Esophagus squamous epithelium (tissue), 4 donors: ENCODE results near the gene ZFAND3.

Source experiments
- POLR2A ChIP-seq, 4 donors: fragments of 450-650 bp; IDR thresholded peaks; one replicate each; pipeline ENCODE4 v1.6.1; 2017; ENCODE audit warnings: antibody characterized with exemption in 4 of 4, mild to moderate bottlenecking in 4 of 4, moderate library complexity in 3 of 4
- TF ChIP-seq, protein P1 (sequence below), 6 experiments: fragments of 450-650 bp in 4 of 6; fragments of 200-600 bp in 2 of 6; sonication (generic) in 2 of 6; IDR thresholded peaks; one replicate each; pipeline ENCODE4 v1.5.1; 2016 to 2019; ENCODE audit warnings: antibody characterized with exemption in 6 of 6, mild to moderate bottlenecking in 4 of 6, moderate library complexity in 4 of 6

GRCh38 chr6:37889051-37889450, 69.5 kb downstream of the ZFAND3 start:
- no peak for TF ChIP-seq POLR2A (IDR thresholded peaks at IDR 0.05)
- TF ChIP-seq, protein P1, sequence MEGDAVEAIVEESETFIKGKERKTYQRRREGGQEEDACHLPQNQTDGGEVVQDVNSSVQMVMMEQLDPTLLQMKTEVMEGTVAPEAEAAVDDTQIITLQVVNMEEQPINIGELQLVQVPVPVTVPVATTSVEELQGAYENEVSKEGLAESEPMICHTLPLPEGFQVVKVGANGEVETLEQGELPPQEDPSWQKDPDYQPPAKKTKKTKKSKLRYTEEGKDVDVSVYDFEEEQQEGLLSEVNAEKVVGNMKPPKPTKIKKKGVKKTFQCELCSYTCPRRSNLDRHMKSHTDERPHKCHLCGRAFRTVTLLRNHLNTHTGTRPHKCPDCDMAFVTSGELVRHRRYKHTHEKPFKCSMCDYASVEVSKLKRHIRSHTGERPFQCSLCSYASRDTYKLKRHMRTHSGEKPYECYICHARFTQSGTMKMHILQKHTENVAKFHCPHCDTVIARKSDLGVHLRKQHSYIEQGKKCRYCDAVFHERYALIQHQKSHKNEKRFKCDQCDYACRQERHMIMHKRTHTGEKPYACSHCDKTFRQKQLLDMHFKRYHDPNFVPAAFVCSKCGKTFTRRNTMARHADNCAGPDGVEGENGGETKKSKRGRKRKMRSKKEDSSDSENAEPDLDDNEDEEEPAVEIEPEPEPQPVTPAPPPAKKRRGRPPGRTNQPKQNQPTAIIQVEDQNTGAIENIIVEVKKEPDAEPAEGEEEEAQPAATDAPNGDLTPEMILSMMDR (IDR thresholded peaks at IDR 0.05) = no peak
